Right atrium auricular region (tissue), 2 donors: ENCODE results near the gene SDR9C7. TPM values are rescaled to one million over a fixed set of nuclear protein-coding genes. Genes with fewer than 3 reads are reported as not detected.

ENCODE experiments used
- DNase-seq: peaks from one replicate; pipeline ENCODE4 v3.0.0-alpha.2; 2019; ENCODE audit warnings: low spot score
- H3K27ac ChIP-seq, 2 donors: fragments of 200-600 bp; sonication (generic); 1 replicate in 1 of 2; 2 replicates in 1 of 2; pipeline ENCODE4 v1.5.1; 2016 to 2019
- H3K27me3 ChIP-seq, 2 donors: fragments of 200-600 bp; sonication (generic); one replicate each; pipeline versions ENCODE4 v1.5.1 to v1.6.0; 2017 to 2019
- H3K36me3 ChIP-seq: fragments of 200-600 bp; sonication (generic); one replicate; pipeline ENCODE4 v1.5.1; 2016
- H3K4me1 ChIP-seq, 2 donors: fragments of 200-600 bp; sonication (generic); one replicate each; pipeline versions ENCODE4 v1.5.1 to v1.6.0; 2017 to 2019
- H3K4me3 ChIP-seq, 2 donors: fragments of 200-600 bp; sonication (generic); 1 replicate in 1 of 2; 2 replicates in 1 of 2; pipeline ENCODE4 v1.5.1; 2017 to 2019; ENCODE audit warnings: mild to moderate bottlenecking in 1 of 2, moderate library complexity in 1 of 2
- H3K9me3 ChIP-seq, 2 donors: fragments of 200-600 bp; sonication (generic); one replicate each; pipeline ENCODE4 v1.5.1; 2019
- total RNA-seq, 2 donors: library from RNA; depleted of rRNA; stranded (reverse); fragments of >200 nt; gene quantifications; one replicate each; pipeline ENCODE4 v1.1.0, GENCODE V29; 2016
- TF ChIP-seq, protein P1 (sequence below), 2 donors: fragments of 200-600 bp; sonication (generic); IDR thresholded peaks; one replicate each; pipeline ENCODE4 v1.5.1; 2019; ENCODE audit warnings: antibody characterized with exemption in 2 of 2

The SDR9C7 gene
- total RNA-seq, 2 donors from 2014 or later = 0.28 TPM; not detected in 1

DNA sequence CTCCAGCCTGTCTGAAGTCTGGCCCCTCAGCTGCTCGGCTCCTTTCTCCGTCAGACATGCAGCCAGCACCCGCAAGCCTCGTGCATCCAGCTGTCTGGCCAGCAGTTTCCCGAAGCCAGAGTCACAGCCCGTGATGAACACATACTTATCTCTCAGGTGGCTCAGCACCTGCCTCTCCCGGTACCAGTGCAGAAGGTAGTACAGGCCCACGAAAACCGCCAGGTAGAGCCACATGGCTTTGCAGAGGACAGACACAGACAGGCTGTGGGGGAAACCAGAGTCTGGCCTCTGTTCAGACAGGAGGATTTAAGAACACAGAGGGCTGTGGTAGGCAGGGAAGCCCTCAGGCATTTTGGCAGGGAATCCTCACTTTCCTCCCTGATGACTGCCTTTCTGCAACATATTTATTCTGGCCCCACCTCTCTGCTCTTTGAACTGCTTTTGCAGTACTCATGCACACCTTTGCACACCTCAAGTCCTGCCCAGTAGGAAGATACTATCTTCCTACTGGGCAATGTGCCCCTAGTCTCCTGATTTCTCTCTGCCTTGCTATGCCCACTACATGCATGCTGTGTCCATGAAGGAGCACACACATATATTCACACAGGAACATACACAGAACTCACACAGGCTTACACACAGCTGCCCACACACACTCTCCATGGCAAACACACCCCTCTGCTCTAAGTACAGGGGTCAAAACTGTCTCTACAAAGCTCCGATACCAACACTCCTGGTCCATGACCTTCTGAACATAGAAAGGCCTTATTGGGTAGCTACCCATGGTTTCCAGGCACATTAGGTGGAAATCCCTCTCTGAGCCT, 23.2 kb upstream of the SDR9C7 start, which contains the start of gene RDH16:
TSS of gene RDH16 (minus strand) at position 380 of the 824 bp plus-strand sequence. CDS start at position 234, 146 bp downstream.
- H3K36me3 ChIP-seq = no peaks in the 10 kb centered on the region
- H3K27ac ChIP-seq = no peak within 1 kb of the TSS

DNA sequence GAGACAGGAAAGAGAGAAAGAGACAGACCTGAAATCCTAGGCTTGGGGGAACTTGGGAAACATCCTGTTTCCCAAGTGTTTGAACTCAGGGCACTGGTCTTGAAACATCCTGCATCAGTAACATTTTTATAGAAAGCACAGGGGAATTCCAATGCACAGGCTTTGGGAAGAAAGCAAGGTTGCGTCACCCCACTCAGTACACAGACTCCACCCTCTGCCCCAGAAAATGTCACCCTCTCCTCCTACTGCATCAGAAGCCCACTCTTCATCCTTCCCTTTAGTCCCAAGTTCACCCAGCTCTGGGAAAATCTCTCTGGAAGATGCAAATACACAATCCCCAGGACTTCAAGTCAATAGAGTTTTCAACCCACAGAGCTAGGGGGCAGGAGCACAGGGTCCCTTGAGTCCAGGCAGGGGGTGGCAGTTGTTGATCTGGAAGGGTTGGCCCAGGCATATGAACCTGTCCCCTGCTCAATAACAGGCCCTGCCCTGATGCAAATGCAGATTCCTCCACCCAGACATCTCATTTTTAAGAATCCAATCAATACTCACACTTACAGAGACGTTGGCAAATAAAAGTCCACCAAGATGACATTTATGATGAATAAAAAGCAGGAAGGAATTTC, 21.5 kb upstream of the SDR9C7 start:
- H3K4me1 ChIP-seq = no peaks in the 10 kb centered on the region
- H3K4me3 ChIP-seq = no peak overlapping the region
- no peak overlapping the region for H3K27ac ChIP-seq
- no peaks in the 10 kb centered on the region for H3K27me3 ChIP-seq
- TF ChIP-seq, protein P1, sequence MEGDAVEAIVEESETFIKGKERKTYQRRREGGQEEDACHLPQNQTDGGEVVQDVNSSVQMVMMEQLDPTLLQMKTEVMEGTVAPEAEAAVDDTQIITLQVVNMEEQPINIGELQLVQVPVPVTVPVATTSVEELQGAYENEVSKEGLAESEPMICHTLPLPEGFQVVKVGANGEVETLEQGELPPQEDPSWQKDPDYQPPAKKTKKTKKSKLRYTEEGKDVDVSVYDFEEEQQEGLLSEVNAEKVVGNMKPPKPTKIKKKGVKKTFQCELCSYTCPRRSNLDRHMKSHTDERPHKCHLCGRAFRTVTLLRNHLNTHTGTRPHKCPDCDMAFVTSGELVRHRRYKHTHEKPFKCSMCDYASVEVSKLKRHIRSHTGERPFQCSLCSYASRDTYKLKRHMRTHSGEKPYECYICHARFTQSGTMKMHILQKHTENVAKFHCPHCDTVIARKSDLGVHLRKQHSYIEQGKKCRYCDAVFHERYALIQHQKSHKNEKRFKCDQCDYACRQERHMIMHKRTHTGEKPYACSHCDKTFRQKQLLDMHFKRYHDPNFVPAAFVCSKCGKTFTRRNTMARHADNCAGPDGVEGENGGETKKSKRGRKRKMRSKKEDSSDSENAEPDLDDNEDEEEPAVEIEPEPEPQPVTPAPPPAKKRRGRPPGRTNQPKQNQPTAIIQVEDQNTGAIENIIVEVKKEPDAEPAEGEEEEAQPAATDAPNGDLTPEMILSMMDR (IDR thresholded peaks at IDR 0.05) = no peak
- no peak for DNase-seq
- H3K36me3 ChIP-seq = no peaks in the 10 kb centered on the region
- H3K9me3 ChIP-seq = peaks cover 0 to 9% of the 10 kb centered on the region in 2 donors

More for the DNA sequence above, 23.2 kb upstream of the SDR9C7 start, which contains the start of gene RDH16:
- Histone ChIP-seq H3K9me3 (peaks cover 0 to 9% of the 10 kb centered on the region in 2 donors), H3K4me1 (no peaks in the 10 kb centered on the region), H3K4me3 (no peak within 1 kb of the TSS), H3K27me3 (no peaks in the 10 kb centered on the region)
- DNase-seq = no peak
- TF ChIP-seq, protein P1 (IDR thresholded peaks at IDR 0.05) = no peak

DNA sequence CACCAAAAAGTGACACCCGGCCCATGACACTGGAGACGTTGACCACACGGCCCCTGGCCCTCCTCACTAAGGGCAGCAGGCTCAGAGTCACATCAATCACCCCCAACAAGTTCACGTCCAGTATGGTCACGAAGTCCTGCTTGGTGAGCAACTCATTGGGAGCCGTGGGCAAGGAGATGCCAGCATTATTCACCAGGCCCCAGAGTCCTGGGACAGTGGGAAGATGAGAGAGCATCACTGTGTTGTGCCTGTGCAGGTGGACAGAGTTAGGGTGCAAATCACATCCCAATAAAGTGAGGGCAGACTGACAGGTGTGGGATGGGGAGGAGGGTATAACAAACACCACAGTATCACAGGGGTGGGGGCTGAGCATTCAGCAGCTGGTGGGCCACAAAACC, 20.7 kb upstream of the SDR9C7 start:
- peaks cover 0 to 9% of the 10 kb centered on the region in 2 donors for H3K9me3 ChIP-seq

DNA sequence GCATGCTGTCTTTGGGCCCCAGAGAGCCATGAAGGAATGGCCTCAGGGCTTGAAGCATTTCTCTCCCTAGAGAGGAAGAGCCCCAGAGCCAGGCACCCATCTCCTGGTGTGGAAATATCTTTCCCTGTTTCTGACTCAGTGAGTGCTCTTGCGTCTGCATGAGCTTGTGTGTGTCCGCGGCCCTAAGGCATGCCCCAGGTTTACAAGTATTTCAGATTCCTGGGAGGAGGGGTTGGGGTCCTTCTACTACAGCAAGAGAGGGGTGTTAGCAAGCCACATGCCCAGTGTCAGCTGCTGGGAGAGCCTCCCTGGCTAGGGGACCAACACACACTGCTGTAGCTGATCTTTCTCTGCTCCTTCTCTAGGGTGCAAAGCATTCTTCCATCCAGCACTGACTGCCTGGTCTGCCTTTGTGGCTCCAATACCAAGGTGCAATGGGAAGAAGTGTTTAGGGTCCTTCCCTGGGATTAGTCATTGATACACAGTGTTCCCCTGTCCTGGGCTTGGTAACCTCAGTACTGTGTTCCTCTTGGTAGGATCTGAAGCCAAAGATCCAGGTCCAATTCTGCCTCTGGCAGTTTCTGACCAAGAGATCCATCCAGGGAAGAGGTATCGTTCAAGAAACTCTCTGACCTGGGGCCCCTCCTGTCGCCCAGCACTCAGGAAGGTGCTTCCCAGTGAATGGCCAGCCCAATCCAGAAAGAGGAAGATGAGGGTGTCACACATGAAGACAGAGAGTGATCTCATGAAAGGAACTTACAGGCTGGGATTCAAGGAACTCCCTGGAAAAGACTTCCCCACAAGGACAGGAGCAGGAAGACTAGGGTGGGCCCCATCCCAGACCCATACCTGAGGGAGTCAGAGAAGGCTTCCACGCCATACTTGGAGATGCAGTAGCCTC, 20.1 kb upstream of the SDR9C7 start:
- no peak overlapping the region for H3K27ac ChIP-seq
- H3K9me3 ChIP-seq = peaks cover 0 to 9% of the 10 kb centered on the region in 2 donors
- no peaks in the 10 kb centered on the region for H3K4me1 ChIP-seq
- H3K4me3 ChIP-seq = no peak overlapping the region
- no peak for DNase-seq
- TF ChIP-seq, protein P1 (IDR thresholded peaks at IDR 0.05) = no peak
- H3K36me3 ChIP-seq = no peaks in the 10 kb centered on the region
- no peaks in the 10 kb centered on the region for H3K27me3 ChIP-seq

More for the DNA sequence above, 20.7 kb upstream of the SDR9C7 start:
- Histone ChIP-seq H3K4me3 (no peak overlapping the region), H3K27me3 (no peaks in the 10 kb centered on the region), H3K27ac (no peak overlapping the region), H3K36me3 (no peaks in the 10 kb centered on the region), H3K4me1 (no peaks in the 10 kb centered on the region)
- no peak for DNase-seq
- TF ChIP-seq, protein P1 (IDR thresholded peaks at IDR 0.05) = no peak

DNA sequence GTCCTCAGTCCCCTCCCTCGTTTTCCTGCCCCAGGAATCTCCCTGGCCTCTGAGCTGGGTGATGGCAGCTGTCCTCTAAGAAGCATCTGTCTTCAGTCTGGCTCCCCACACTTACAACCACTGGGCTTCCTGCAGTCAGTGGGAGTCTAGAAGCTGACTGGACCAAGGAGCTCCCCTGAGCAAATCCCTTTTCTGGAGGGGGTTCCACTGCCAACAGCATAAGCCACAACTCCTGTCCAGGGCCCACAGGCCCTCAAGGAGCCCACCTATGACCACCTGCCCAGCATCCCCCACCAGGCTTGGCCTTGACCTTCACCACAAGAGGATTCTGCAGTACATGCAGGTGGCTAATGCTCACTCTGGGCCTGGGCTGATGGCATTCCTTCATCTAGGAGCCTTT, 19.1 kb upstream of the SDR9C7 start:
- H3K27me3 ChIP-seq = no peaks in the 10 kb centered on the region
- DNase-seq = no peak
- no peaks in the 10 kb centered on the region for H3K4me1 ChIP-seq
- TF ChIP-seq, protein P1 (IDR thresholded peaks at IDR 0.05) = no peak
- H3K9me3 ChIP-seq = peaks cover 0 to 4% of the 10 kb centered on the region in 2 donors
- no peaks in the 10 kb centered on the region for H3K36me3 ChIP-seq
- no peak overlapping the region for H3K4me3 ChIP-seq
- H3K27ac ChIP-seq = no peak overlapping the region
